Upper lobe of right lung (tissue), 1 donor: ENCODE results near the gene FKBP1A. TPM values are rescaled to one million over a fixed set of nuclear protein-coding genes. Genes with fewer than 3 reads are reported as not detected.

Experiments used
- ATAC-seq: fragments of 200-7000 bp; cut with Tn5 transposase; one replicate; pipeline ENCODE4 v1.9.1; 2020; ENCODE audit warnings: mild to moderate bottlenecking, moderate library complexity
- DNase-seq: peaks from one replicate; pipeline ENCODE4 v3.0.0-alpha.2; 2020
- H3K27ac ChIP-seq: fragments of 200-600 bp; one replicate; pipeline ENCODE4 v1.8.0; 2022
- H3K27me3 ChIP-seq: fragments of 200-600 bp; one replicate; pipeline ENCODE4 v1.8.0; 2022; ENCODE audit warnings: mild to moderate bottlenecking
- H3K36me3 ChIP-seq: fragments of 200-600 bp; one replicate; pipeline ENCODE4 v1.8.0; 2022
- H3K4me1 ChIP-seq: fragments of 200-600 bp; one replicate; pipeline ENCODE4 v1.8.0; 2022
- H3K4me3 ChIP-seq: fragments of 200-600 bp; one replicate; pipeline ENCODE4 v1.8.0; 2022; ENCODE audit warnings: mild to moderate bottlenecking
- H3K9me3 ChIP-seq: fragments of 200-600 bp; one replicate; pipeline ENCODE4 v1.8.0; 2022
- CTCF ChIP-seq: fragments of 200-600 bp; IDR thresholded peaks from one replicate; pipeline ENCODE4 v1.8.0; 2022; ENCODE audit warnings: antibody characterized with exemption
- intact Hi-C: fragments of 100-400 bp; cut with DNase I; formaldehyde crosslinking; loops from one replicate; pipeline ENCODE4 v1.11.0; 2022
- total RNA-seq: library from RNA; stranded (reverse); fragmentation: NEBNext Ultra II Directional; extraction: Animal tissue kit (Norgen Biotek cat#: 25700); gene quantifications from one replicate; pipeline ENCODE4 v1.2.1, GENCODE V29; 2021
- donor health status: DM: no; HTN: yes; CAD: no; lungs with severe emphysema.

FKBP1A gene
- total RNA-seq, 1 donor from 2014 or later, result 266 TPM

- Histone ChIP-seq H3K27ac (peak overlapping the region; percentile 100), H3K27me3 (no peaks in the 10 kb centered on the region), H3K36me3 (peaks cover 4% of the 10 kb centered on the region), H3K4me1 (peaks cover 71% of the 10 kb centered on the region), H3K9me3 (no peaks in the 10 kb centered on the region), H3K4me3 (no peak overlapping the region)
- ATAC-seq (no peak), DNase-seq (no peak)
- intact Hi-C loops, result no loop called here
- no peak for TF ChIP-seq CTCF
These were observed 64.8 kb downstream of the FKBP1A start for GRCh38 chr20:1327827-1328679.

- Histone ChIP-seq H3K9me3 (no peaks in the 10 kb centered on the region), H3K27ac (peak overlapping the region; percentile 100), H3K36me3 (no peaks in the 10 kb centered on the region), H3K27me3 (no peaks in the 10 kb centered on the region), H3K4me3 (no peak overlapping the region), H3K4me1 (peaks cover 71% of the 10 kb centered on the region)
- DNase-seq (peak; percentile 88), ATAC-seq (peak; percentile 64)
- TF ChIP-seq CTCF, result no peak
- intact Hi-C loops, result no loop called here
These were observed 65.6 kb downstream of the FKBP1A start for GRCh38 chr20:1327241-1327653.

- Histone ChIP-seq H3K9me3 (no peaks in the 10 kb centered on the region), H3K36me3 (no peaks in the 10 kb centered on the region), H3K4me1 (peaks cover 70% of the 10 kb centered on the region), H3K27ac (peak overlapping the region; percentile 100), H3K27me3 (no peaks in the 10 kb centered on the region), H3K4me3 (peak overlapping the region; percentile 90)
- ATAC-seq (no peak), DNase-seq (no peak)
- no peak for TF ChIP-seq CTCF
- intact Hi-C loops, result no loop called here
These were observed 66.6 kb downstream of the FKBP1A start for GRCh38 chr20:1326031-1326930.

GRCh38 chr20:1325173-1326030 is 67.5 kb downstream of the FKBP1A start:
- H3K4me1 ChIP-seq, result peaks cover 61% of the 10 kb centered on the region
- intact Hi-C loops, result no loop called here

More at GRCh38 chr20:1325173-1326030, 67.5 kb downstream of the FKBP1A start:
- H3K27ac ChIP-seq, result peak overlapping the region; percentile 100
- peak overlapping the region; percentile 90 for H3K4me3 ChIP-seq
- no peaks in the 10 kb centered on the region for H3K36me3 ChIP-seq
- H3K27me3 ChIP-seq, result no peaks in the 10 kb centered on the region
- DNase-seq (peak; percentile 99), ATAC-seq (peak; percentile 89)
- no peaks in the 10 kb centered on the region for H3K9me3 ChIP-seq
- peak; percentile 26 for TF ChIP-seq CTCF
